HepG2 (cell line): ENCODE results near the gene KRTAP3-1. TPM values are rescaled to one million over a fixed set of nuclear protein-coding genes. Genes with fewer than 3 reads are reported as not detected.

ENCODE experiments used
- AHR ChIP-seq: IDR thresholded peaks from 2 replicates; pipeline ENCODE4 v1.6.1; 2018; ENCODE audit warnings: missing genetic modification reagents, missing compliant biosample characterization
- FOXA3 ChIP-seq: IDR thresholded peaks from 2 replicates; pipeline ENCODE4 v1.6.1; 2016; ENCODE audit warnings: missing genetic modification reagents, missing compliant biosample characterization
- HOXA5 ChIP-seq: sonication (generic); formaldehyde crosslinking; IDR thresholded peaks from 2 replicates; pipeline ENCODE4 v1.4.0; 2020; ENCODE audit warnings: missing genetic modification reagents
- MAFK ChIP-seq, 2 experiments: IDR thresholded peaks in 1 of 2; conservative IDR thresholded peaks in 1 of 2; 2 replicates each; pipeline ENCODE4 v1.6.1; 2011; ENCODE audit warnings: improper control_type of control experiment in 2 of 2, low read length in 2 of 2
- MEIS2 ChIP-seq: sonication (generic); formaldehyde crosslinking; IDR thresholded peaks from 2 replicates; pipeline ENCODE4 v1.9.0; 2021; ENCODE audit warnings: mild to moderate bottlenecking, missing genetic modification reagents
- MTF2 ChIP-seq: sonication (generic); formaldehyde crosslinking; IDR thresholded peaks from 2 replicates; pipeline ENCODE4 v1.5.0; 2020; ENCODE audit warnings: missing genetic modification reagents, borderline replicate concordance
- NCOA2 ChIP-seq: sonication (generic); formaldehyde crosslinking; IDR thresholded peaks from 2 replicates; pipeline ENCODE4 v1.8.0; 2022; ENCODE audit warnings: inconsistent platforms
- NFE2L2 ChIP-seq: fragments of 150-350 bp; IDR thresholded peaks from 2 replicates; pipeline ENCODE4 v1.6.1; 2014; ENCODE audit warnings: low read length
- SMC3 ChIP-seq: IDR thresholded peaks from 2 replicates; pipeline ENCODE4 v1.6.1; 2011; ENCODE audit warnings: low read length, improper control_type of control experiment
- TCF7 ChIP-seq: sonication (generic); IDR thresholded peaks from 2 replicates; pipeline ENCODE4 v1.6.1; 2016; ENCODE audit warnings: antibody characterized with exemption, low read depth
- U2AF2 ChIP-seq: fragments of 200-400 bp; formaldehyde crosslinking; IDR thresholded peaks from 2 replicates; pipeline ENCODE4 v1.6.1; 2017; ENCODE audit warnings: low read depth, mild to moderate bottlenecking, low read length
- ZNF256 ChIP-seq: sonication (generic); formaldehyde crosslinking; conservative IDR thresholded peaks from 2 replicates; pipeline ENCODE4 v1.4.0; 2020; ENCODE audit warnings: missing genetic modification reagents
- ZNF543 ChIP-seq: sonication (generic); formaldehyde crosslinking; IDR thresholded peaks from 2 replicates; pipeline ENCODE4 v1.4.0; 2020; ENCODE audit warnings: mild to moderate bottlenecking, missing genetic modification reagents
- ZNF556 ChIP-seq: sonication (generic); formaldehyde crosslinking; IDR thresholded peaks from 2 replicates; pipeline ENCODE4 v1.4.0; 2020; ENCODE audit warnings: mild to moderate bottlenecking, missing genetic modification reagents, borderline replicate concordance
- ZNF589 ChIP-seq: sonication (generic); formaldehyde crosslinking; conservative IDR thresholded peaks from 2 replicates; pipeline ENCODE4 v1.8.0; 2022; ENCODE audit warnings: mild to moderate bottlenecking, moderate library complexity, missing genetic modification reagents
- polyA plus RNA-seq, 8 experiments: library from polyadenylated mRNA; depleted of rRNA in 3 of 8; stranded (reverse) in 7 of 8; unstranded in 1 of 8; fragments of >200 nt; fragmentation: Illumina TruSeq in 4 of 8; extraction: Trizol in 4 of 8; gene quantifications; 2 replicates each; pipeline versions ENCODE4 v1.2.1 to v1.2.3, GENCODE V29; 2011 to 2016; ENCODE audit warnings: low read depth in 4 of 8, missing spikeins in 1 of 8, mixed read lengths in 1 of 8; ENCODE audit not compliant: insufficient read depth in 1 of 8
- total RNA-seq, 5 experiments: library from RNA; depleted of rRNA; stranded (reverse); fragments of >200 nt; fragmentation: Illumina TruSeq; extraction: Trizol; gene quantifications; 2 replicates each; pipeline ENCODE4 v1.2.3, GENCODE V29; 2016; ENCODE audit warnings: low read depth in 1 of 5
- TF ChIP-seq, protein P1 (sequence below): conservative IDR thresholded peaks from 2 replicates; pipeline ENCODE4 v1.6.1; 2018; ENCODE audit warnings: missing genetic modification reagents
- TF ChIP-seq, protein P2 (sequence below): sonication (generic); formaldehyde crosslinking; IDR thresholded peaks from 2 replicates; pipeline ENCODE4 v1.4.0; 2020; ENCODE audit warnings: missing genetic modification reagents
- TF ChIP-seq, protein P3 (sequence below): sonication (generic); formaldehyde crosslinking; IDR thresholded peaks from one replicate; pipeline ENCODE4 v1.5.1; 2020; ENCODE audit warnings: mild to moderate bottlenecking, missing genetic modification reagents; ENCODE audit errors: not compliant biosample characterization
- TF ChIP-seq, protein P4 (sequence below): sonication (generic); IDR thresholded peaks from 2 replicates; pipeline ENCODE4 v1.6.1; 2016; ENCODE audit warnings: low read depth, borderline replicate concordance

The KRTAP3-1 gene
- total and polyA plus RNA-seq, 2 of the 13 experiments (the other 11 are each of a cell fraction or from before 2014, with no cell fraction given), result 0.29 to 3.7 TPM

DNA sequence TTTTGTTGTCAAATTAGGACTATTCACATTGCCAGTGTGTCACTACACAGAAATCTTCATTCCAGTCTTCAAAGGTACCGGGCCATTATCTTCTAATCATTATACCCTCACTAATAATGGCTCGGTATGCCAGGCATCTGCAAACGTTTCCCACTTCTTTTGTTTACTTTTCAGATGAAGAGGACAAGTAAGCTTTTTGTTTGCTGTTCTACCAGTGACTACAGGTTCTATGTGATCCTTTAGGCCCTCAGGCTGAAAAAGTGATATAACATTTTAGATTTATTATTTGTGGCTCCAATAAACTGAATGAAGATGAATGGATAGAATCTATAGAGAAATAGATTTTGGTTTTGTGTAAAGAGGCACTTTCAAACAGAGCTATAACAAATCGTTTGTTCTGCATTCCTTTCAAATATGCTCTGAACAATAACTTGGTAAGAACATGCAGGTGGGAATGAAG lies 403 bp upstream of the KRTAP3-1 start (continued):
- TF ChIP-seq, protein P1, sequence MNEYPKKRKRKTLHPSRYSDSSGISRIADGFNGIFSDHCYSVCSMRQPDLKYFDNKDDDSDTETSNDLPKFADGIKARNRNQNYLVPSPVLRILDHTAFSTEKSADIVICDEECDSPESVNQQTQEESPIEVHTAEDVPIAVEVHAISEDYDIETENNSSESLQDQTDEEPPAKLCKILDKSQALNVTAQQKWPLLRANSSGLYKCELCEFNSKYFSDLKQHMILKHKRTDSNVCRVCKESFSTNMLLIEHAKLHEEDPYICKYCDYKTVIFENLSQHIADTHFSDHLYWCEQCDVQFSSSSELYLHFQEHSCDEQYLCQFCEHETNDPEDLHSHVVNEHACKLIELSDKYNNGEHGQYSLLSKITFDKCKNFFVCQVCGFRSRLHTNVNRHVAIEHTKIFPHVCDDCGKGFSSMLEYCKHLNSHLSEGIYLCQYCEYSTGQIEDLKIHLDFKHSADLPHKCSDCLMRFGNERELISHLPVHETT (CRISPR knock-in tag), result no peak
- TF ChIP-seq ZNF556 (CRISPR knock-in tag) (no peak), TCF7 (peak; percentile 98), HOXA5 (CRISPR knock-in tag) (0 out of 2 replicates have a peak, but pooled peaks have one; percentile 25), AHR (CRISPR knock-in tag) (no peak), ZNF256 (CRISPR knock-in tag) (no peak), NCOA2 (CRISPR knock-in tag) (peak; percentile 97), ZNF589 (CRISPR knock-in tag) (no peak), SMC3 (0 out of 2 replicates have a peak, but pooled peaks have one; percentile 12), FOXA3 (CRISPR knock-in tag) (peak; percentile 94), U2AF2 (no peak), ZNF543 (CRISPR knock-in tag) (no peak), MEIS2 (CRISPR knock-in tag) (0 out of 2 replicates have a peak, but pooled peaks have one; percentile 29), NFE2L2 (peak; percentile 2; the same call in 1 of the 2 replicates), MAFK (conservative IDR thresholded peaks at IDR 0.05 in 1 of 2, IDR thresholded peaks at IDR 0.05 in 1 of 2; ENCODE audit: low read length in 2 of 2) (peak in 1 of 2 experiments; percentile 10; a peak in 1 of 4 replicates), MTF2 (CRISPR knock-in tag) (no peak)
- TF ChIP-seq, protein P2, sequence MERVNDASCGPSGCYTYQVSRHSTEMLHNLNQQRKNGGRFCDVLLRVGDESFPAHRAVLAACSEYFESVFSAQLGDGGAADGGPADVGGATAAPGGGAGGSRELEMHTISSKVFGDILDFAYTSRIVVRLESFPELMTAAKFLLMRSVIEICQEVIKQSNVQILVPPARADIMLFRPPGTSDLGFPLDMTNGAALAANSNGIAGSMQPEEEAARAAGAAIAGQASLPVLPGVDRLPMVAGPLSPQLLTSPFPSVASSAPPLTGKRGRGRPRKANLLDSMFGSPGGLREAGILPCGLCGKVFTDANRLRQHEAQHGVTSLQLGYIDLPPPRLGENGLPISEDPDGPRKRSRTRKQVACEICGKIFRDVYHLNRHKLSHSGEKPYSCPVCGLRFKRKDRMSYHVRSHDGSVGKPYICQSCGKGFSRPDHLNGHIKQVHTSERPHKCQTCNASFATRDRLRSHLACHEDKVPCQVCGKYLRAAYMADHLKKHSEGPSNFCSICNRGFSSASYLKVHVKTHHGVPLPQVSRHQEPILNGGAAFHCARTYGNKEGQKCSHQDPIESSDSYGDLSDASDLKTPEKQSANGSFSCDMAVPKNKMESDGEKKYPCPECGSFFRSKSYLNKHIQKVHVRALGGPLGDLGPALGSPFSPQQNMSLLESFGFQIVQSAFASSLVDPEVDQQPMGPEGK (CRISPR knock-in tag), result no peak
- TF ChIP-seq, protein P3, sequence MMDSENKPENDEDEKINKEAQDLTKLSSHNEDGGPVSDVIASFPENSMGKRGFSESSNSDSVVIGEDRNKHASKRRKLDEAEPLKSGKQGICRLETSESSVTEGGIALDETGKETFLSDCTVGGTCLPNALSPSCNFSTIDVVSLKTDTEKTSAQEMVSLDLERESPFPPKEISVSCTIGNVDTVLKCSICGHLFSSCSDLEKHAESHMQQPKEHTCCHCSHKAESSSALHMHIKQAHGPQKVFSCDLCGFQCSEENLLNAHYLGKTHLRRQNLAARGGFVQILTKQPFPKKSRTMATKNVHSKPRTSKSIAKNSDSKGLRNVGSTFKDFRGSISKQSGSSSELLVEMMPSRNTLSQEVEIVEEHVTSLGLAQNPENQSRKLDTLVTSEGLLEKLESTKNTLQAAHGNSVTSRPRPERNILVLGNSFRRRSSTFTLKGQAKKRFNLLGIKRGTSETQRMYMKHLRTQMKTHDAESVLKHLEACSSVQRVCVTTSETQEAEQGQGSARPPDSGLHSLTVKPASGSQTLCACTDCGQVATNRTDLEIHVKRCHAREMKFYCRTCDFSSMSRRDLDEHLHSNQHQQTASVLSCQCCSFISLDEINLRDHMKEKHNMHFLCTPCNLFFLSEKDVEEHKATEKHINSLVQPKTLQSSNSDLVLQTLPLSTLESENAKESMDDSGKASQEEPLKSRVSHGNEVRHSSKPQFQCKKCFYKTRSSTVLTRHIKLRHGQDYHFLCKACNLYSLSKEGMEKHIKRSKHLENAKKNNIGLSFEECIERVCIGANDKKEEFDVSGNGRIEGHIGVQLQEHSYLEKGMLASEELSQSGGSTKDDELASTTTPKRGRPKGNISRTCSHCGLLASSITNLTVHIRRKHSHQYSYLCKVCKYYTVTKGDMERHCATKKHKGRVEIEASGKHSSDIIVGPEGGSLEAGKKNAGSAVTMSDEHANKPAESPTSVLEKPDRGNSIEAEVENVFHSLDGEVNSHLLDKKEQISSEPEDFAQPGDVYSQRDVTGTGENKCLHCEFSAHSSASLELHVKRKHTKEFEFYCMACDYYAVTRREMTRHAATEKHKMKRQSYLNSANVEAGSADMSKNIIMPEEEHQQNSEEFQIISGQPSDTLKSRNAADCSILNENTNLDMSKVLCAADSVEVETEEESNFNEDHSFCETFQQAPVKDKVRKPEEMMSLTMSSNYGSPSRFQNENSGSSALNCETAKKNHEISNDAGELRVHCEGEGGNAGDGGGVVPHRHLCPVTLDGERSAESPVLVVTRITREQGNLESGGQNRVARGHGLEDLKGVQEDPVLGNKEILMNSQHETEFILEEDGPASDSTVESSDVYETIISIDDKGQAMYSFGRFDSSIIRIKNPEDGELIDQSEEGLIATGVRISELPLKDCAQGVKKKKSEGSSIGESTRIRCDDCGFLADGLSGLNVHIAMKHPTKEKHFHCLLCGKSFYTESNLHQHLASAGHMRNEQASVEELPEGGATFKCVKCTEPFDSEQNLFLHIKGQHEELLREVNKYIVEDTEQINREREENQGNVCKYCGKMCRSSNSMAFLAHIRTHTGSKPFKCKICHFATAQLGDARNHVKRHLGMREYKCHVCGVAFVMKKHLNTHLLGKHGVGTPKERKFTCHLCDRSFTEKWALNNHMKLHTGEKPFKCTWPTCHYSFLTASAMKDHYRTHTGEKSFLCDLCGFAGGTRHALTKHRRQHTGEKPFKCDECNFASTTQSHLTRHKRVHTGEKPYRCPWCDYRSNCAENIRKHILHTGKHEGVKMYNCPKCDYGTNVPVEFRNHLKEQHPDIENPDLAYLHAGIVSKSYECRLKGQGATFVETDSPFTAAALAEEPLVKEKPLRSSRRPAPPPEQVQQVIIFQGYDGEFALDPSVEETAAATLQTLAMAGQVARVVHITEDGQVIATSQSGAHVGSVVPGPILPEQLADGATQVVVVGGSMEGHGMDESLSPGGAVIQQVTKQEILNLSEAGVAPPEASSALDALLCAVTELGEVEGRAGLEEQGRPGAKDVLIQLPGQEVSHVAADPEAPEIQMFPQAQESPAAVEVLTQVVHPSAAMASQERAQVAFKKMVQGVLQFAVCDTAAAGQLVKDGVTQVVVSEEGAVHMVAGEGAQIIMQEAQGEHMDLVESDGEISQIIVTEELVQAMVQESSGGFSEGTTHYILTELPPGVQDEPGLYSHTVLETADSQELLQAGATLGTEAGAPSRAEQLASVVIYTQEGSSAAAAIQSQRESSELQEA (CRISPR knock-in tag), result no peak
- TF ChIP-seq, protein P4, sequence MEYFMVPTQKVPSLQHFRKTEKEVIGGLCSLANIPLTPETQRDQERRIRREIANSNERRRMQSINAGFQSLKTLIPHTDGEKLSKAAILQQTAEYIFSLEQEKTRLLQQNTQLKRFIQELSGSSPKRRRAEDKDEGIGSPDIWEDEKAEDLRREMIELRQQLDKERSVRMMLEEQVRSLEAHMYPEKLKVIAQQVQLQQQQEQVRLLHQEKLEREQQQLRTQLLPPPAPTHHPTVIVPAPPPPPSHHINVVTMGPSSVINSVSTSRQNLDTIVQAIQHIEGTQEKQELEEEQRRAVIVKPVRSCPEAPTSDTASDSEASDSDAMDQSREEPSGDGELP, result no peak
